Stimulated activated CD8-positive, alpha-beta memory T cell treated with anti-CD3 and anti-CD28 coated beads, Interleukin-2, amount 100 ng/mL, for 48 hours (primary cell): ENCODE data around the gene LMAN1.

Experiments used
- DNase-seq, 2 donors: peaks; one replicate each; pipeline ENCODE4 v3.0.0-alpha.2; 2020; ENCODE audit warnings: low read depth in 2 of 2

Gene LMAN1, protein sequence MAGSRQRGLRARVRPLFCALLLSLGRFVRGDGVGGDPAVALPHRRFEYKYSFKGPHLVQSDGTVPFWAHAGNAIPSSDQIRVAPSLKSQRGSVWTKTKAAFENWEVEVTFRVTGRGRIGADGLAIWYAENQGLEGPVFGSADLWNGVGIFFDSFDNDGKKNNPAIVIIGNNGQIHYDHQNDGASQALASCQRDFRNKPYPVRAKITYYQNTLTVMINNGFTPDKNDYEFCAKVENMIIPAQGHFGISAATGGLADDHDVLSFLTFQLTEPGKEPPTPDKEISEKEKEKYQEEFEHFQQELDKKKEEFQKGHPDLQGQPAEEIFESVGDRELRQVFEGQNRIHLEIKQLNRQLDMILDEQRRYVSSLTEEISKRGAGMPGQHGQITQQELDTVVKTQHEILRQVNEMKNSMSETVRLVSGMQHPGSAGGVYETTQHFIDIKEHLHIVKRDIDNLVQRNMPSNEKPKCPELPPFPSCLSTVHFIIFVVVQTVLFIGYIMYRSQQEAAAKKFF

DNA sequence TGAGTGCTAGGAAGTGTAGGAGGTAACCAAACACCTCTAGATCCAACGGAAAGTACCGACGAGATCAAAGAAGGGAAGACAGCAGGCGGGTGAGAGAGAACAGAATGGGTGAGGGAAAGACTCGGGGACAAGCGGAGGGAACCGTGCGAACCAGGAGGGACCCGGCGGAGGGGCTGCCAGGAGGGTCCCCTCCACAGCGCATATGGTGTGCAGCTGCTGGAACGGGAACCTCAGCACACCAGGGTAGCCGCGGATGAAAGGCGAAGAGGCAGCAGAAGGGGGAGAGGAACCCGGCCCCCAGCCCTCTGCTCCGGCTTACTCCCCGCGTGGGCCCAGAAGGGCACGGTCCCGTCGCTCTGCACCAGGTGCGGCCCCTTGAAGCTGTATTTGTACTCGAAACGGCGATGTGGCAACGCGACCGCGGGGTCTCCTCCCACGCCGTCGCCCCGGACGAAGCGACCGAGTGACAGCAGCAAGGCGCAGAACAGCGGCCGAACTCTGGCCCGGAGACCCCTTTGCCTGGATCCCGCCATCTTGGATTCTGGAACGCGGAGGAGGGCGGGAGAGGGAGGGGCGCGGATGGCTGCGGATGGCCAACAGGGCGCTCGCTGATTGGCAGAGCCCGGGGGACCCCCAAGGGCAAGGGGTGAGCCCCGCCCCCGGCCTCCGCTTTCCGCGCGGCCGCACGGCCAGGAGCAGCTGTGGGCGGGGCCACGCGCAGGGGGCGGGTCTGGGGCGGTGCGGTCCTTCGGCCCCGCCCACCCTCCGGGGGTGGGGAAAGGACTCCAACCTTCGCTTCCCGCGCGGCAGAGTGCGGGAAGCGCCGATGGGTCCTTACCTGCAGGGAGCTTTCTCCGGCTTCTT is at the start of gene LMAN1:
Gene LMAN1 (minus strand): TSS at position 554 of the 864 bp plus-strand sequence. CDS start 21 bp downstream, at position 533.
- DNase-seq, result peak; percentile 93 to 96

DNA sequence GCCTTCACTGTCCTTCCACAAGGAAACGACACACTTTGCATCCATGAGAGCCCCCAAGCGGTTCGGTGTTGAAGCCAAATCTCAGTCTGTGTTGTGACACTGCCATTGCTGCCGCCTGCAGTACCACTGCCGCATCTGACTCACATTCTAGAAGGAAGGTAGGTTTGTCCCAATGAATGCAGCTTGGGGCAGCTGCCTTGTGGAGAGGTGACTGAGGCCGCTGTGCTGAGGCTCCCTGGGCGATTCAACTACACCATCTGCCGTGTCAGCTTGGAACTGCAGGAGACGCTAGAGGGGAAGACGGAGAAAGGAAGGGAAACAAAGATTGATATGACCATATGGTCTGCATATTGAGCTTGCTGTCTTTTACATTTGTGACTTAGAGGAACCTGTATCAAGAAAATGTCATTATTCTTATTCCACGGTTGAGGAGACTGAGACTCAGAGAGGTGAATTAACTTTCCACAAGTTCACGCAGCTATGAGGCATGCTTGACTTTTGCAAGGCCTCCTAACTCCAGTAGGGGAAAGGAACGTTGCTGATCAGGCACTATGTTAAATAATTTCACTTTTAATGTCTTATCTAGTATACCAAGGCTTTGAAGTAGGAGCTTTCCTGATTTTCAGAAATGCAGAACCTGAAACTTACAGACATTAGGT is 43.5 kb upstream of the LMAN1 start:
- peak; percentile 48 to 59 for DNase-seq

GRCh38 chr18:59400407-59400806 is 41.3 kb upstream of the LMAN1 start:
- DNase-seq, result no peak

- DNase-seq, result no peak
Measured at GRCh38 chr18:59395226-59396175, 36.4 kb upstream of the LMAN1 start.

- DNase-seq, result no peak
Measured at GRCh38 chr18:59393381-59393780, 34.3 kb upstream of the LMAN1 start.

DNA sequence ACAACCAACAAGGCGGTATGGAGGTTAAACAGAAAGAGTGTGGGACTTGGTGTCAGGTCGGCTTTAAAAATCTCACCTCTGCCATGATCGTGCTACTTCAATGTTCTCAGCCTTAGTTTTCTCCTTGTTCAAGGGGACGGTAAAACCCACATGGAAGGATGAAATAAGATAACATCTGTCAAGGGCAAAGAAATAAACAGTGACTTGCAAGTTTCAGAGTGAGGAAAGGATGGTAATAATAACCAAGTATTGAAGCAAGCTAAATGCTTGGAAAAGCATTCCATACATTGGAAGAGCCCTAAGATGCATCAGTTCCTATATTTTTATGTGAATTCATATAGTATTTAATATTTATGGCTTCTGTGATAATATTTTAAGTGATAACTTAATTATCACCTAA is 29.8 kb upstream of the LMAN1 start:
- no peak for DNase-seq

DNA sequence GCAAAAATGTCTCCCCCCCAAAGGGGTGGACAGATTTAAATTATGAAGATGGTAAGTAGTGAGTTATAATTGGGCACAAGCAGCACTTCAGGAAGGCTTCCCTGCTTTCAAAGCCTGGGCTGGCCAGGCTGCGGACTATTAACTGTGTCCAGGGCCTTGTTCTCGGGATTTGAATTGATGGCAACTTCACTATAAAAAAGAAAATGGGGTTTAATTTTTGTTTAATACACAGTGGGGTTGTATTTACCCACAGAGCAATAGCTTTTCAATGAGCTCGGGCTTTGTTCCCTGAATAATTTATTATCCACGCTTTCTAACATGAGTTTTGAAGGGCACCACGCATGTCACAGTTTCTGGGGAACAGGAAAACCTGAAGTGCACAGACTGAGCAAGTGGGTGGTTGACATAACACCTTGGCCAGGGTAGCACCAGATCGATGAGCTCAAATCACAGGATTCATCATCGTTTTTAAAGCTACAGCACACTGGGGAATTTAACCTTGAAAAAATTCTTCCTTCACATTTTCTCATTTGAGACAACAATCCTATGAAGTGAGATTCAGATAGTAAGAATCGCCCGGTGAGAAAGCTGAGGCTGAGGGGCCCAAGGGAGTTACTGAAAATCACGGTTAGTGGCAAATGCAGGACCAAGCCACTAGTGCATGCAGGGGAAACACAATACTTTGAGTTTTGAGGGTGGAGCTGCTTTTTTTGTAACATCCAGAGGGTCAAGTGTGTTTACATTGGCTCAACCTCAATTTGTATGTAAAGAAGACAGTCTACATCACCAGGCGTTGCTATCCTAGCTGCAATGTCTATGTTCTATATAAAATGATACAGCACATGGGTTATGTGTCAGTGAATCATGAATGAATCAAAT is 28.9 kb upstream of the LMAN1 start:
- no peak for DNase-seq

DNA sequence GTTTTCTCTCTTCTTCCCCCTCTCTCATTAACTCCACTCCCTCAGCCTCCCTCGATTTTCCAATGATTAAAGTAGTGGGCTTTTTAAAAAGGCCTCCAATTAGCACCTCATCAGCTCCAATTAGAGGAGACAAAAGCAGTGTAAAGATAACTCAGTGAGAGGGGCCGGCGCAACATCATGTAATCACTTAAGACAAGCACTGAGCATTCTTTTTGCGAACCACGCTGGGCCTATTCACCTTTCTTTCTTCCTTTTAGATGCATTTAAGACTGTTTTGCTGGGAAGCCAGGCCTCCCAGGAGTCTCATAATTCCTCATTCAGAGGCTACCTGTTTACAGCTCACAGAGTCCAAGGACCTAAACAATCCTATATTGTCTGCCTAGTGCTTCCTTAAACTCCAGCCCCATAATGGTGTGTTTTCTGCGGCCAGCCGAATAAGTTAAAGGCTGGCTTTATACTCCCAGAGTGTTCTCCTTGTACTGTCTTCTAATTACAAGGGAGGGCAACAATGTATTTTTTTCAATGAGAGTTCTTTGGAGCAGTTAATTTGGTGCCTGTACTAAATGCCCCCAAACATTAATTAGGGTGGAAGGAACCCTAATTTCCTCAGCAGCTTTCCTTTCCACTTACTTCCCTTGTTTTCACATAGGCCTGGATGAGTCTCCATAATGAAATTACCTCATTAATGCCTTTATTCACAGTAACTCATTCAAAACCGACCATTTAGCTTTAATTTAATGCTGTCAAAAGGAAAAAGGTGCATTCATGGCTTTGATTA is 28.0 kb upstream of the LMAN1 start:
- DNase-seq, result no peak

DNA sequence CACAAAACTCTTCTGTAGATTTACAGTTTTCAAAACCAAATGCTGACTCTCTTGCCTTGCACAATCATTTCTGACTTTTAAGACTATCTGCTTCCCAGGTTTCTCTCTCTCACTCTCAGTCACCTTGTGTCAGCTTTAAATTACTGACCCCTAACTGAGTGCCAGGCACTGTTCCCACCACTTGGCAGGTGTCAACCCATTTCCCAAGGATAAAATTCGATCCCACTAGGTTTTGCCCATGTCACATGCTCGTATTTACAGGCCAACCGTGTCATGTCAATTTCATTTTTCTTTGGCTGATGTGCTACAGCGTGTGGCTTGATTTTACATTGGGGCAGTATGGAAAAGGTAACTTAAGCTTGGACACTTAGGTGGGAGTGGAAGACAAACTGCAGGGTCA is 26.1 kb upstream of the LMAN1 start:
- no peak for DNase-seq

DNA sequence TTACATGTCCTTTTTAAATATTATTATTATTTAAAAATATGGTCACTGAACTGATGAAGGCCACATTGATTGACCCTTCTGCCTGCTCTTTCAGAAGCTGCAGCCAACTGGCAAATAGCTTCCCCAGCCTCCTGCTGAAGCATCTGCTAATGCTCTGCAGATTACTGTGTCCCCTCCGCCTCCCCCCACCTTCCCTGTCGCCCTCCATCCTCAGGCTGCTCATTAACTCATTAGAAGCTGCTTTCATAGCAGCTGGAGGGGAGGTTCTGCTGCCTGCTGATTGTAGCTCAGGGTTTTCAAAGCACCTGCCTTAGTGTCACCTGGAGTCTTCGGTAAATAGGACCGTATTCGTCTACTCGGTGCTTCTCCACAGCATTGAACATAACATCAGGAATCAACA is 24.8 kb upstream of the LMAN1 start:
- no peak for DNase-seq

- DNase-seq, result no peak
Measured at GRCh38 chr18:59382383-59382782, 23.3 kb upstream of the LMAN1 start.

GRCh38 chr18:59381949-59382348 is 22.9 kb upstream of the LMAN1 start:
- no peak for DNase-seq

GRCh38 chr18:59380706-59381105 is 21.6 kb upstream of the LMAN1 start:
- no peak for DNase-seq

GRCh38 chr18:59379772-59380522 is 20.9 kb upstream of the LMAN1 start:
- no peak for DNase-seq

DNA sequence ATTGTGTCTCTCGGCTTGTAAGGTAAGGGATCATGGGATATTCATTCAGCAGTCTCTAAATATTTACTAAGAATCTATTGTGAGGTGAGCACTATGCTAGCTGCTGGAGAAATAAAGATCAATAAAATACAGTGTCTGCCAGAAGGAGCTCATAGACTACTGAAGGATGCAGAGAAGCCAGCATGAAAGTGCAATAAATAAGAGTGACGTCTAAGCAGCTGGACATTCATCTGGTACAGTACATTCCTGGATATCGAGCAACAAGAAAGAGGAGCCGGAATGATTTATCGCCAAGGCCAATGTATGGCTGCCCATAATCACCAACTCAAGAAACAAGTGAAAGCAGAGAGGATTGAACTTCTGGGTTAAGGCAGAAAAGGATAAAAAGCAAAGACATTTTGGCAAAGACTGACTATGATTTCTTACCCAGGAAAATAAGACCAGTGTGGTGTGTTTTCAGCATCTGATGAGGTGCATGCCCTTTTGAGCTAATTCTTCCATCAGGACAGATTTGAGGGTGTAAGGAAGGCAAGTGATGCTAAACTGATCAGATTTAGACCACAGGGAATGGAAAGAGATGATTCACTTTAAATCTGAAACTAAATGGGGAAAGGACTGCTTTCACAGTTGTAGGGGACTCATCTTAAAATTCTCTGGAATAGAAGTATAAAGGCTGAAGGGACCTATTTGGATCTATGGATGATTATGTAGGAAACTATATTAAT is 18.7 kb upstream of the LMAN1 start:
- no peak for DNase-seq

DNA sequence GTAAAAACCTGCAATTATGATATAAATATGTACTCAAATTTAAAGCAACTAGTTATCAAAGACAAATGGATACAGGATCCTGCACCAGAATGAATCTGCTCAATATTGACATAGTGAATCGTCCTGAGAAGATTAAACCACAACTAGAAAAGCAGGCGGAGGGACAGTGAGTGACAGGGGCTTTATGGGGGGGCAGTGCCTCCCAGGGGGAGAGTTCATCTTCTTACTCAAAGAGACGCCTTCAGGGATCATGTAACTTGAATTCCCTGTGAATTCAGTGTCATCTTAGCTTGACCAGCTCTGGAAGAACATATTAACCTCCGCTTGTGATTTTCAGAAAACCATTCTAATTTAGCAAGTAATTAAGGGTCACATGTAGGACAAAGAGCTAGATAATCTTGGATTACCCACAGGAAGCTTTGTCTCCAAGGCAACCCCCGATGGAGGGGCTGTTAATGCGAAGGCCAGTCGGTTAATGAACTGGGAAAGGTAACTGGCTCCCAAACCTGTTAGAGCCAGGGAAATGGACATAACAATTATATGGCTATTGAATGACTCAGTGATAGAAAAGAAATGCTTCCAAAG is 17.4 kb upstream of the LMAN1 start:
- no peak for DNase-seq

GRCh38 chr18:59374128-59374527 is 15.1 kb upstream of the LMAN1 start:
- DNase-seq, result no peak
